ENCODE measurements around the gene KIF3B. TPM values are rescaled to one million over a fixed set of nuclear protein-coding genes. Genes with fewer than 3 reads are reported as not detected.
"Not testable (repeated sequence)": the region's sequence is repeated elsewhere in the genome, so short reads cannot be mapped to it uniquely, and the experiment has no call there.

The KIF3B gene
- total RNA-seq, 3 donors from 2014 or later: 69.3 to 90.4 (median 78.9) TPM

- Mint-ChIP-seq H3K27me3 (ENCODE audit: low read depth) (no peaks in the 10 kb centered on the region), H3K4me1 (ENCODE audit: low read depth) (peaks cover 13% of the 10 kb centered on the region), H3K36me3 (ENCODE audit: insufficient read depth) (peaks cover 33% of the 10 kb centered on the region), H3K9me3 (no peaks in the 10 kb centered on the region), H3K4me3 (no peak overlapping the region)
- DNase-seq: no peak
- no peak for ATAC-seq
Observed at GRCh38 chr20:32238483-32239425, 38.7 kb upstream of the KIF3B start.

- Mint-ChIP-seq H3K27me3 (ENCODE audit: low read depth) (no peaks in the 10 kb centered on the region), H3K4me1 (ENCODE audit: low read depth) (peaks cover 11% of the 10 kb centered on the region), H3K4me3 (no peak overlapping the region), H3K9me3 (no peaks in the 10 kb centered on the region), H3K36me3 (ENCODE audit: insufficient read depth) (peaks cover 24% of the 10 kb centered on the region)
- ATAC-seq (no peak), DNase-seq (no peak)
Observed at GRCh38 chr20:32240205-32240604, 37.2 kb upstream of the KIF3B start.

DNA sequence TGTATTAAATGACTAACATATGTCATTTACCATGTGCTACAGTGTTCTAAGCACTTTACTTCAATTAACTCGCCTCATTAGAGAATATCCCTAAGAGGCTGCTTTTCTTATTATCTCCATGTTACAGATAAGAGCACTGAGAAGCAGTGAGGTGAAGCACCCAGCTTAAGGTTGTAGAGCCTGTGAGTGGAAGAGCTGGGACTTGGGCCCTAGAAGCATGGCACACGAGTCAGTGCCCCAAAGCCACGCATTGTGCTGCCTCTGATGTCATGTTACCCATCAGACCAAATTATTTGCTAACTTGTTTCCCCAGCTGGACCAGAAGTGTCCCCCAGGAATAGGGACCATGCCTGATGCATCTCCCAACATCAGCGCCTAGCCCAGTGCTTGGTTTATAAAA is 35.6 kb upstream of the KIF3B start:
- H3K27me3 Mint-ChIP-seq (ENCODE audit: low read depth): no peaks in the 10 kb centered on the region
- DNase-seq (no peak), ATAC-seq (no peak)
- H3K4me3 Mint-ChIP-seq: no peak overlapping the region
- H3K4me1 Mint-ChIP-seq (ENCODE audit: low read depth): peaks cover 7% of the 10 kb centered on the region
- H3K36me3 Mint-ChIP-seq (ENCODE audit: insufficient read depth): peaks cover 9% of the 10 kb centered on the region
- H3K9me3 Mint-ChIP-seq: no peaks in the 10 kb centered on the region

DNA sequence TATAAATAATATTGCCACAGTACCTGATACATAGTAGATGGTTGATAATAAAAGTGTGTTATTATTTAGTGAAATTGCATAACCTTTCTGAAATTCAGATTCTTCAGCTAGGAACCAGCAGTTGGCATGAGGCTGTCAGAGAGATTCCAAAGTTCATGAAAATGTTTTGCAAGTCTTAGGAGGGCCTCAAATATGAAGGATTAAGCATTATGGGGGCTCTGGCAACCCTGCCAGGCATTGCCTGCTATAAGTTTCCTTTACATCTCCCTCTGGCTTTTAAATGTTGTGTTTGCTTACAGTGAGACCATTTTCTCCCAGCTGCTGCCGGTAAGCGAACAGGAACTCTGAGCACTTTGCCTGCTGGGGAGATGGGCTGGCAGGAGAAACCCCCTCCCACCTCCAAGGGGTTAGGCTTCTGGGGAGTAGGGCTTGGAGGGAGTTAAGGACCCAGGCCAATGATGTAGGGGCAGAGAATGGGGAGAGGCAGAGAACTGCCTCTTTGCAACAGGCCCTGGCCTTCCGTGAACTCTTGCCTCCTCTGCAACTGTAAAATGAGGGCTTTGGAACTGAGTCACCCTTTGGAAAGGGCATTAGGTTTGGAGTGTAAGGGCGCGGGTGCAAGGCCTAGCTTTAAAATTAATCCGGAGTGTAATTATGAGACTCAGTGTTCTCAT is 33.2 kb upstream of the KIF3B start:
- Mint-ChIP-seq H3K36me3 (ENCODE audit: insufficient read depth) (no peaks in the 10 kb centered on the region), H3K4me1 (ENCODE audit: low read depth) (peaks cover 19% of the 10 kb centered on the region), H3K9me3 (no peaks in the 10 kb centered on the region), H3K4me3 (no peak overlapping the region), H3K27me3 (ENCODE audit: low read depth) (no peaks in the 10 kb centered on the region)
- no peak for ATAC-seq
- no peak for DNase-seq

DNA sequence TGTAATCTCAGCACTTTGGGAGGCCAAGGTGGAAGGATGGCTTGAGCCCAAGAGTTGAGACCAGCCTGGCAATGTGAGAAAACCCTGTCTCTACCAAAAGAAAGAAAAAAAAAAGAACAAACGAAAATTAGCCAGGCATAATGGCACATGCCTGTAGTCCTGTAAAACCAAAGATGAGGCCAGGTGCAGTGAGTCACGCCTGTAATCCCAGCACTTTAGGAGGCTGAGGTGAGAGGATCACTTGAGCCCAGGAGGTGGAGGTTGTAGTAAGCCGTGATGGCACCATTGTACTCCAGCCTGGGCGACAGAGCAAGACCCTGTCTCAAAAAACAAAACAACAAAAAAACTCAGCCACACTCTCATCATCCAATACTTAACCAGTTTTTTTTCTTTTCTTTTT is 32.5 kb upstream of the KIF3B start:
- Mint-ChIP-seq H3K9me3 (no peaks in the 10 kb centered on the region), H3K27me3 (ENCODE audit: low read depth) (no peaks in the 10 kb centered on the region), H3K36me3 (ENCODE audit: insufficient read depth) (no peaks in the 10 kb centered on the region), H3K4me3 (no peak overlapping the region), H3K4me1 (ENCODE audit: low read depth) (peaks cover 22% of the 10 kb centered on the region)
- no peak for ATAC-seq
- DNase-seq: no peak

DNA sequence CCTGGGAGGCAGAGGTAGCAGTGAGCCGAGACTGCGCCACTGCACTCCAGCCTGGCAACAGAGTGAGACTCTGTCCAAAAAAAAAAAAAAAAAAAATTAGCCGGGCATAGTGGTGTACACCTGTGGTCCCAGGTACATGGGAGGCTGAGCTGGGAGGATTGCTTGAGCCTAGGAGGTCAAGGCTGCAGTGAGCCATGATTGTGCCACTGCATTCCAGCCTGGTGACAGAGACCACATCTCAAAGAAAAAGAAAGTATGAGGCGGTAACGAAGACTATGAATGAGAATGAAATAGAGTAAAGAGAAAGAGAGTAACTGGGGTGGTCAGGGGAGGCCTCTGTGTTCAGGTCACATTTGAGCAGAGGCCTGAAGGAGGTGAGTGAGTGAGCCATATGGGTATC is 31.2 kb upstream of the KIF3B start:
- not testable (repeated sequence) for ATAC-seq; H3K27me3 Mint-ChIP-seq (ENCODE audit: low read depth); DNase-seq; H3K9me3 Mint-ChIP-seq; H3K36me3 Mint-ChIP-seq (ENCODE audit: insufficient read depth); H3K4me3 Mint-ChIP-seq
- peaks cover 21% of the 10 kb centered on the region for H3K4me1 Mint-ChIP-seq (ENCODE audit: low read depth)

GRCh38 chr20:32248043-32248442 is 29.4 kb upstream of the KIF3B start:
- no peaks in the 10 kb centered on the region for H3K27me3 Mint-ChIP-seq (ENCODE audit: low read depth)
- no peak for DNase-seq
- peaks cover 2% of the 10 kb centered on the region for H3K36me3 Mint-ChIP-seq (ENCODE audit: insufficient read depth)
- H3K9me3 Mint-ChIP-seq: no peaks in the 10 kb centered on the region
- no peak overlapping the region for H3K4me3 Mint-ChIP-seq
- ATAC-seq: no peak
- peaks cover 39% of the 10 kb centered on the region for H3K4me1 Mint-ChIP-seq (ENCODE audit: low read depth)

GRCh38 chr20:32249030-32249738 is 28.3 kb upstream of the KIF3B start:
- no peaks in the 10 kb centered on the region for H3K27me3 Mint-ChIP-seq (ENCODE audit: low read depth)
- H3K9me3 Mint-ChIP-seq: no peaks in the 10 kb centered on the region
- peak; percentile 84 to 87 for ATAC-seq
- peaks cover 2% of the 10 kb centered on the region for H3K36me3 Mint-ChIP-seq (ENCODE audit: insufficient read depth)
- H3K4me3 Mint-ChIP-seq: peak overlapping the region; percentile 16
- DNase-seq: no peak
- peaks cover 46% of the 10 kb centered on the region for H3K4me1 Mint-ChIP-seq (ENCODE audit: low read depth)

GRCh38 chr20:32251470-32251869 is 26.0 kb upstream of the KIF3B start:
- peak overlapping the region; percentile 67 for H3K4me3 Mint-ChIP-seq
- no peaks in the 10 kb centered on the region for H3K9me3 Mint-ChIP-seq
- no peak for ATAC-seq
- peaks cover 51% of the 10 kb centered on the region for H3K4me1 Mint-ChIP-seq (ENCODE audit: low read depth)
- no peak for DNase-seq
- peaks cover 2% of the 10 kb centered on the region for H3K36me3 Mint-ChIP-seq (ENCODE audit: insufficient read depth)
- H3K27me3 Mint-ChIP-seq (ENCODE audit: low read depth): no peaks in the 10 kb centered on the region

DNA sequence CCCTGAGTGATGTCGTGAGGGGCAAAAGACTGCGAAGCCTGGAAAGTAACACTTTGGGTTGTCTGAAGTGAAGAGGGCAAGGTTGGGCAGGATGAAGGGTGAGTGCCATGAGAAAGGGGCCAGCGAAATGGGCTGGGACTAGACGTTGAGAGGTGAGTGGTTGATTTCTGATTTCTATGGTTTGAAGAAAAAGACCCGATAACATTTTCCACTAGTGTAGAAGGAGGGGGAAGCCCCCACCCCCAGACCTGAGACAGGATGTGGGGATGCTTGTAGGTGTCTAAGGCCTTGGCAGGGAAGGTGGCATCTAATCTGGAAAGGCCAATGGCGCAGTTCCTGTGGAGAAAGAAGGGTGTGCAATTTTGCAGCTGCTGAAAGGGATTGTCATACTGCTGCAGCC is 25.3 kb upstream of the KIF3B start:
- DNase-seq: peak; percentile 64
- peak; percentile 70 to 73 for ATAC-seq
- peaks cover 58% of the 10 kb centered on the region for H3K4me1 Mint-ChIP-seq (ENCODE audit: low read depth)
- peak overlapping the region; percentile 67 for H3K4me3 Mint-ChIP-seq
- no peaks in the 10 kb centered on the region for H3K27me3 Mint-ChIP-seq (ENCODE audit: low read depth)
- peaks cover 2% of the 10 kb centered on the region for H3K36me3 Mint-ChIP-seq (ENCODE audit: insufficient read depth)
- no peaks in the 10 kb centered on the region for H3K9me3 Mint-ChIP-seq

GRCh38 chr20:32260973-32261372 is 16.5 kb upstream of the KIF3B start:
- not testable (repeated sequence) for H3K9me3 Mint-ChIP-seq; DNase-seq; H3K36me3 Mint-ChIP-seq (ENCODE audit: insufficient read depth); ATAC-seq; H3K4me3 Mint-ChIP-seq; H3K27me3 Mint-ChIP-seq (ENCODE audit: low read depth); H3K4me1 Mint-ChIP-seq (ENCODE audit: low read depth)

- Mint-ChIP-seq H3K27me3 (ENCODE audit: low read depth) (no peaks in the 10 kb centered on the region), H3K4me1 (ENCODE audit: low read depth) (peaks cover 6% of the 10 kb centered on the region), H3K36me3 (ENCODE audit: insufficient read depth) (no peaks in the 10 kb centered on the region), H3K4me3 (no peak overlapping the region), H3K9me3 (no peaks in the 10 kb centered on the region)
- ATAC-seq (no peak), DNase-seq (no peak)
Observed at GRCh38 chr20:32261644-32262043, 15.8 kb upstream of the KIF3B start.

- Mint-ChIP-seq H3K36me3 (ENCODE audit: insufficient read depth) (no peaks in the 10 kb centered on the region), H3K27me3 (ENCODE audit: low read depth) (no peaks in the 10 kb centered on the region), H3K4me1 (ENCODE audit: low read depth) (no peaks in the 10 kb centered on the region), H3K9me3 (no peaks in the 10 kb centered on the region), H3K4me3 (no peak overlapping the region)
- ATAC-seq: no peak
- no peak for DNase-seq
Observed at GRCh38 chr20:32263398-32263954, 14.0 kb upstream of the KIF3B start.

DNA sequence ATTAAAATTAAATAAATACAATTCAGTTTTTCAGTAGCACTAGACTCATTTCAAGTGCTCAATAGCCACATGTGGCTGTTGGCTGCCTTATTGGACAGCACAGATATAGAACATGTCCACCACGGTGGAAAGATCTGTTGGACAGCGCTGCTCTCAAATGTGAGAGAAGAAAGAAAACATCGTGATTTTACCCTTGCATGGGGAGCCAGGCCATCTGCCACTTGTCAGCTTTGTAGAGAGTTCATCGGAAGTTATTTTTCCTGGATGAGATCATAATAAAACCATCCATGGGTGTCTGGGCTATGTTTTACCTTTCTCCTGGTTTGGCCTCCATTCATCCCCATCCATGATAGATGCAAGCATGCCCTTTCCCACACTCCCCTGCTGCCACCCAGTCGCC is 5.8 kb upstream of the KIF3B start:
- no peaks in the 10 kb centered on the region for H3K36me3 Mint-ChIP-seq (ENCODE audit: insufficient read depth)
- H3K4me3 Mint-ChIP-seq: no peak overlapping the region
- peaks cover 10% of the 10 kb centered on the region for H3K4me1 Mint-ChIP-seq (ENCODE audit: low read depth)
- H3K9me3 Mint-ChIP-seq: no peaks in the 10 kb centered on the region
- DNase-seq (no peak), ATAC-seq (no peak)
- H3K27me3 Mint-ChIP-seq (ENCODE audit: low read depth): no peaks in the 10 kb centered on the region
